HG02798 (cell line): Measurements from ENCODE around the gene ADCY7.

Experiments
- ATAC-seq: cut with Tn5 transposase; IDR thresholded peaks from one replicate; pipeline ENCODE4 v1.9.1; 2021; ENCODE audit warnings: mild to moderate bottlenecking; ENCODE audit not compliant: unreplicated experiment, poor library complexity

ADCY7 gene

DNA sequence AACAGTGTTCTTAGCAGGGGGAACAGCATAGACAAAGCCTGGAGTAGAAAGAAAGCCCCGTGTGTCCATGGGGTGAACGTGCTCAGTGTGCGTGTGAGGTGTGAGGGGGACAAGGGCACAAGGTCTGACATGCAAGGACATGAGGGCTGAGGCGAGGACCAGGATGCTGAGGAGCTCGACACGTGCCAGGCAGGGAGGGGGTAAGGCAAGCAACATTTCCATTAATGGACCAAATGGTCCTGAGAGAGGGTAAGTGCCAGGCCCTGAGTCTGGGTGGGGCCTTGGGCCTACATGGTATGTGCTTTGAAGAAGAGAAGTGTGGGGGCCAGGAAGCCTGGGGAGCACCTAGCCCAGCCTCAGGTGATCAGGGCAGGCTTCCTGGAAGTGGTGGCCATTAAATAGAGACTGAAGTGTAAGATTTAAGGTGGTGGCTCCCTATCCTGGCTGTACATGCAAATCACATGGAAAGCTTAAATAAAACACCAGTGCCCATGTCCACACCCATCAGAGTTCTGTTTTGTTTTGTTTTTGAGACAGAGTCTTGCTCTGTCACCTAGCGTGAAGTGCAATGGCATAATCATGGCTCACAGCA lies 29.3 kb downstream of the ADCY7 start:
- no peak for ATAC-seq

DNA sequence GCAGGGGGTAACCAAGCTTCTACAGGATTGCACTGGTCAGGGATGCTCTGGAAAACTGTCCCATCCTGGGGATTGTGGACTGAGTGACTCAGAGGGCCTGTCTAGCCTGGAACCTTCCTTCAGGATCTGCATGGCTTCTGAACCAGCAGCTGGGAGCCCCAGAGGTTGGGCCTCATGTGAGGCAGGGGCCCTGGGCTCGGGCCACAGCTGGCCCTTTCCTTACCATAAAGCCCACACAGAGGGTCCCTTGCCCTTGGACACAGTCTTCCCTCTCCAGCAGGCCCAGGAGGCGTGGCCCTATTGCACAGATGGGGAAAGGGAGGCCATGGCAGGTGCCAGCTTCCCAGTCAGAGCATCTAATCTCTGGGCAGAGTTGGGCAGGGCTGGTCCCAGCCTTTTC lies 30.5 kb downstream of the ADCY7 start:
- no peak for ATAC-seq

DNA sequence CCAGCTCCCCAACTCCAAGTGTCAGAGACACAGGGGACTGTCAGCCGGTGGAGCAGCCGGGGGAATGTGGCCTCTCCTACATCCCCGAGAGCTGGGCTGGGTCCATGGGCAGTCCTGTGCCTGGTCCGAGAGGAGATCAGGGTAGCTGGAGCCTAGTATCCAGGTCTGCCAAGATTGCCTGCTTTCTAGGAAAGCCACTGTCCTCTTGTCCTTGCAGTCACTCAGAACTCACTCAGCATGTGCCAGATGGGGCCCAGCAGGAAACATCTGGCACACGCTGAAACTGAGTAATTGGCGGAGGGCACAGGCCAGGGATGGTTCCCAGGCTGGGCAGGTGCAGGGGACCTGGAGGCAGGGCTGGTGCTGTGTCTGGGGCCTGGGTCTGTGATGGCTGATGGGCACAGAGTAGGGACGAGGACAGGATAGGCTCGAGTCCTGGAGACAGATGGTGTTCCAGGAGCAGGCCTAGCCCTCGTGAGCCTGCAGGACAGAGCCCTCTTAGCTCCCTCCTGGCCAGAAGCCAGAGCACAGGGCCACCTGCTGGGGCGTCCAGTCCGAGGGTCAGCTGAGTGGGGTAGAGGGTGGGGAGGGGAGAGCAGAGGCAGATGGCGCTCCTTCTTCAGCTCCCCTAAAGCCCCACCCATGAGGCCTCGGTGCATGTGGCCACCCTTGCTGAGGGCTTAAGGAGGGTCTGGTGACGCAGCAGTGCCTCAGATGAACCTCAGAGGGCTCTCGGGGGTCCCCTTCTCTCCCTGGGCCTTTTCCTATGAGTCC lies 31.1 kb downstream of the ADCY7 start:
- ATAC-seq: no peak

DNA sequence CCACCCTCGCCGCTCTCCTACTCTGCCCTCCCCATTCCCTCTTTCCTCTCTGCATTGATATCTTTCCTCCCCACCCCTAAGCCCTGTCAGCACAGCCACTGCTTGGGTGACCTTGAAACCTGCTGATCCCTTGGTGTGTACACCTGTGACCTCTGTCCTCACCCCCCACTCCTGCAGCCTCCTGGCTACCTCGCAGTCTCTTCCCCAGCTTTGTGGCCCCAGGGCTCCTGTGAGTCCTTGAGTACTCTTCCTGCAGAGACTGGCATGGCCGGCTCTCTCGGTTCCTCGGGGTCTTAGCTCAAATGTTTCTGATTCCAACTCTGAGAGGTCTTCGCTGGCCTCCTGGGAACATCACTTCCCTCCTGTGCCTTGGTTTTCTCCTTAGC lies 31.7 kb downstream of the ADCY7 start:
- ATAC-seq: no peak

DNA sequence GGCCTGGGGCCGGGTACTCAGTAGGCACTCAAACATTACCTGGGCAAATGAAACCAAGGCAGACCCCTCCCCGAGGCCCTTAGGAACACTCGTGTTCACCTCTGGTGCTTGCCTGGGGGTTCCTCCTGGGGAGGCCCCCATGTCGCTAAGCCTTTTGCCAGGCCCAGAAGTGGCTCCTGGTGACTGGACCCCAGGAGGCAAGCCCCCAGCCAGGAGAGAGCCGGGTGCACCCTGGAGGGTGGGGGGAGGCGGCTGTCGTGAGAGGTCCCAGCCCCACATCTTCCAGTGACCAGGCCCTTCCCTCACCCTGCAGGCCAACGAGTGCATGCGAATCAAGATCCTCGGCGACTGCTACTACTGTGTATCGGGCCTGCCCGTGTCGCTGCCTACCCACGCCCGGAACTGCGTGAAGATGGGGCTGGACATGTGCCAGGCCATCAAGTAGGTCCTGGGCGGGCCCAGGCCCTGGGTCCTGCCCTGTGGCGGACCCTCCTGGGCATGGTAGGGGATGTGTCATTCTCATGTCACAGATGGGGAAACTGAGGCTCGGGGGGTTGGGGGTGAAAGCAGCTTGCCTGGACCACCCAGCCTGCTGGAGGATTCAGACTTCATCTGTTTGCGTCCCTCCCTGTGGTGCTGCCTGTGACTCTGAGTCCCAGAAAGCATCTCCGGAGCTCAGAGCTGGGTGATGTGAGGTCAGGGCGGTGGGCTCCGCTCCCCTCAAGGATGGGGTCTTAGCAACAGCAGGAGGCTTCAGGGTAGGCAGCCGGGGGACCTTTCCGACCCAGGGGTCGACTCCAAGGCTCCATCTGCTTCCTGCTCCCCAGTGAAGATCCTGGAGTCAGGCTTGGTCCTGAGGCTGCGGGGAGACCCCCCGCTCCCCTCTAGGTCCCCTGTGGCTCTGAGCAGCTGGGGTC lies 32.5 kb downstream of the ADCY7 start:
- ATAC-seq: no peak

DNA sequence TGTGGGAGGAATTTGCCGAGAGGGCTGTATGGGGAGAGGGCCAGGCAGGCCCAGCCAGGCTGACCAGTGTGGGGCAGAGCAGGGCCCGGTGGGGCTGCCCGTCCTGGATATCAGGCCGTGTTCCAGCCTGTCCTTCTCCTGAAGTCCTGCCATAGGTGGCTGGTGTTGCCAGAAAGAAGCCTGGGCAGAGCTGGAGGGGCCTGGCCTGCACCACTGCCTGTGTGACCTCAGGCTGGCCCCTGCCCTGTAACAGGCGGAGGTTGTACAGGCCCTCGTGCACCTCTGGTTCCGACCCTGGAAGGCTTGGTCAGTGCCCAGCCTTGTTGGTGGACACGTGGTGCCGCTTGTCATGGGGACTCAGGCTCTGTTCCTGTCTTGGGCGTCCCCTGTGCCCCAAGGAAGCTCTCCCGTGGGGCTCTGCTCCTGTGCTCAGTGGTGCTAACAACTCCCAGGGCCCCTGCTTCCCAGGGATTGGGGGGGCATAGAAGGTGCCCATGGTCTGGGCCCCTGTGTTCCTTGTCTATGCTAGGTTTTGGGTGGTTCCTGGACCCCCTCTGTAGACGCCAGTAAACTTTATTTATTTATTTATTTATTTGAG lies 33.3 kb downstream of the ADCY7 start:
- no peak for ATAC-seq

DNA sequence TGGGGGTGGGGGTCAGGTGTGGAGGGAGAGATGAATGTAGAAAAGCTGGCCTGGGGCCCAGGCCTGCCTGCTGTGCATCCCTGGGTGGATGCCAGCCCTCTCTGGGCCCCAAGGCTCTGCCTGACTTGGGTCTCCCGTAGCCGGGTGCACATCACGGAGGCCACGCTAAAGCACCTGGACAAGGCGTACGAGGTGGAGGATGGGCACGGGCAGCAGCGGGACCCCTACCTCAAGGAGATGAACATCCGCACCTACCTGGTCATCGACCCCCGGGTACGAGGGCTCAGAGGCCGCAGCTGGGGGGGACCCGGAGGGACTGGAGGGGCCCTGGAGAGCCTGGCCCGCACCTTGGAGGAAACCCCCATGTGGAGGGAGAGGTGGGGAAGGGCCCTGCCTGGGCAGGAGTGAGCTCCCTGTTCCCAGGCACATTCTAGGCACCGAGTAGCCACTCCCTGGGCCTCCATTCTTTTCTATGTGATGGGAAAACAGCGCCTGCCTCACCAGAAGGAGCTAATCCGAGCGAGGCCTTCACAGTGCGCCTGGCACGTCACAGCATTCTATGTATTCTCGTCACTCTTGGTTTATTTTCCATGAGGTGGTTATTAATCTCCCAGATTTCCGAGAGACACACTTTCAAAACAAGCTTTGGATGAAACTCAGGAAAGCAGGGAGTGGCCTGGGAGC lies 34.7 kb downstream of the ADCY7 start:
- no peak for ATAC-seq

DNA sequence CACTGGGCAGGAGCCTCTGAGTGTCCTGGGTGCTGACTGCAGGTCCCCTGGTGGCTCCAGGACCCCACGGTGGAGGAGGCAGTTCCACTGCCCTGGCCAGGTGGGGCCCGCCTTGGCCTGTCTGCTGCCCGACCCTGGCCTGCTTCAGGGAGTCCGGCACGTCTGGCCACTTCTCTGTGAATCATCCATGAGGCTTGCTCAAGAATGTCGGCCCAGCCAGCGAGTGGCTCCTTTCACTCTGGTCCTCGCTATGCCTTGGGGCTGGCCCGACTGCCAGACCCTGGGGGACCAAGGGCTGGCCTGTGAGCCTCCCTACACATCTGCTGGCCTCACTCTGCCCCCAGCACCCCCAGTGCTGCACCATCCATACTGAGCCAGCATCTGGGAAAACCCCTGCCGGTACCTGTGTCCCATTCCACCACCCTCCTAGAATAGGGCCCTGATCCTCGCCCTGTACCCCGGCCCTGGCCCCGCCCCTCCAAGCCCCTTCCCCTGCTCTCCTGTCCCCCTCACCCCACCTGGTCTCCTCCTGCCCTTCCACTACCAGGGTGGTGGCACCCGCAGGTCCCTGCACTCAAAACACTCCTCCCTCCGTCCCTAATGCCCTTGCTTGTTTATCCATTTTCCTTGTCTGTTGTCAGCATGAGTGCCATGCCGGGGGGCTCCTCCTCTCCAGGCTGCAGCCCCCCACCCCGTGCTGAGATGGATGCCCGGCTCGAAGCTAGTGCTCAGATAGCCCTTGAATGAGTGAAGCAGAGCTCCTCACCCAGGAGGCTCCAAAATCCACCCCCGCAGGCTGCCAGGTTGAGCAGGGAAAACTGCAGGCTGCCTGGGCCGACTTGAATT lies 35.5 kb downstream of the ADCY7 start:
- ATAC-seq: no peak

DNA sequence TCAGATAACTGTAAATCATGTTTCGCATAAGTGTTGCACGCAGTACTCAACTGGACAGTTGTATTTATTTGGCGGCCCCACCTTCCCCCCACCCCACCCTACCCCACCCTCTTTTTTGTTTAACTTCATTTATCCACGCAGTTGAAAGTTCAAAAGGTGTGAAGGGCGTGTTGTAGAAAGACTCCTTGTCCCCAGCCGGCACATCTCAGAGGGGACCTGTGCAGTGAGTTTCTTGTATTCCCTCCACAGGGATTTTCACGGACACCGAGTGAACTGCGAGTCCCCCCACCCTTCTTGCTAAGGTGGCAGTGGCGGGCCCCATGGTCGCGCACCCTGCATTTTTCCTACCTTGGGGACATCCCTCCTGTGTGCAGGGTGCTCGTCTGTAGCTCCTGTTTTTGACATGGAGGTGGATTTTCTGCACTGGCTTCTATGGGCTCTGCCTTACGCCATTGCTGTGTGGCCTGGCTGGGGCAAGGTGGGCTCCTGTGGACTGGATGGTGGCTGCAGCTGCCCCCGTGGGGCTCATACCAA lies 36.2 kb downstream of the ADCY7 start:
- ATAC-seq: no peak

DNA sequence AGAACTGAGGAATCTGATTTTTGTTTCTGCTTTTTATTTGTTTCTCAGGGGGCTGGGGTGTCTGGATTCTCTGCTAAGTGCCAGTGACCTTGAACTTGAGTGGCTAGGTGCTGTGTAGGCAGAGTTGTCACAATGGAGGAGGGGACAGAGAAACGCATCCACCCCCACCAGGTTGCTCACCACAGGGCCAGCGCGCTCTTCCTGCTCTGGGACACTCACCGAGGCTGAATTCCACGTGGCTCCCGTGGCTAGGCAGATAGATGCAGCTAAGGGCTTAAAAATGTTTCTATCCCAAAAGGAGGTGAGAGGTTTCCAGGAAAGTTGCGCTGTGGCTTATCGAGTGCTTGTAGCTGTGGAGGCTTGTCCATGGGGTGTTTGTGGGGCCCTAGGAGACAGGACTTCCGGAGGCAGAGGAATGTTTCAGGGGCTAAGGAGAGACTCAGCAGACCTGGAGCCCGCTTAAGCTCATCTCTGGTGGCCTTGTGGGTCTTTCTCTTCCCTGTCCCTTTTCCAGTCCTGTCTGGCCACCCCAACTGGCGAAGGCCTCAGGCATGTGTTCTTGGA lies 36.8 kb downstream of the ADCY7 start:
- no peak for ATAC-seq

DNA sequence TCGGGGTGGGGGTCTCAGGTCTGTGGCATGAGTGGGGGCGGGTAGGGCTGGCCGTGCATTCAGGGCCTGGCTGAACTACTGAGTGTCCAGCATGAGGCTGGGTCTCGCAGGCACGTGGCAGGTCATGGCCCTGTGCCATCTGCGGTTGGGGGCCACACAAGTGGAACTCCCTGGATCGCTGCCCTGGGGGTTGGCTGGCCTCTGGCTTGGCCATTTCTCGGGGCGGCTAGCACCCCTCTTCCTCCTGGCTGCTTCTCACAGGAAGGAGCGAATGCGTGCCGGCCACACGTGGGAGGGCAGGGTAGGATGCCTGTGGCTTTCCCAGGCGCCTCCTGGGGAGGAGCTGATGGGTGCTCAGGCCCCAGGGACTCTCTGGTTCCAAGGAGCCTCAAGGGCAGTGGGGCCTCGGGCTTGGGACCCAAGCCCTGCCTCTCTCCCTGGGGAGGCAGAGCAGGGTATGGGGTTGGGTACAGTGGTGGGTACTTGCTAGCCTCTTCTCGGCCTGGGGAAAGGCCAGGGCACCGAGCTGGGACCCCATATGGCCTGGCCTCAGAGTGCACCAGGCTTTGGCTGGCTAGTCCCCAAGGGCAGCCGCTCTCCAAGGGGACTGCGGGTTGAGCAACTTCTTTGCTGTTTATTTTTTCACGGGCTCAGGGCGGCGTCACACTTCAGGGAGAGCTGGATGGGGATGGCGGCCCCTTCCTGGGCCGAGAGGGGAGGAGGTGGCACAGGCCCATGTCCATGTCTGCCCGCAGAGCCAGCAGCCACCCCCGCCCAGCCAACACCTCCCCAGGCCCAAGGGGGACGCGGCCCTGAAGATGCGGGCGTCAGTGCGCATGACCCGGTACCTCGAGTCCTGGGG lies 37.5 kb downstream of the ADCY7 start:
- ATAC-seq: no peak

DNA sequence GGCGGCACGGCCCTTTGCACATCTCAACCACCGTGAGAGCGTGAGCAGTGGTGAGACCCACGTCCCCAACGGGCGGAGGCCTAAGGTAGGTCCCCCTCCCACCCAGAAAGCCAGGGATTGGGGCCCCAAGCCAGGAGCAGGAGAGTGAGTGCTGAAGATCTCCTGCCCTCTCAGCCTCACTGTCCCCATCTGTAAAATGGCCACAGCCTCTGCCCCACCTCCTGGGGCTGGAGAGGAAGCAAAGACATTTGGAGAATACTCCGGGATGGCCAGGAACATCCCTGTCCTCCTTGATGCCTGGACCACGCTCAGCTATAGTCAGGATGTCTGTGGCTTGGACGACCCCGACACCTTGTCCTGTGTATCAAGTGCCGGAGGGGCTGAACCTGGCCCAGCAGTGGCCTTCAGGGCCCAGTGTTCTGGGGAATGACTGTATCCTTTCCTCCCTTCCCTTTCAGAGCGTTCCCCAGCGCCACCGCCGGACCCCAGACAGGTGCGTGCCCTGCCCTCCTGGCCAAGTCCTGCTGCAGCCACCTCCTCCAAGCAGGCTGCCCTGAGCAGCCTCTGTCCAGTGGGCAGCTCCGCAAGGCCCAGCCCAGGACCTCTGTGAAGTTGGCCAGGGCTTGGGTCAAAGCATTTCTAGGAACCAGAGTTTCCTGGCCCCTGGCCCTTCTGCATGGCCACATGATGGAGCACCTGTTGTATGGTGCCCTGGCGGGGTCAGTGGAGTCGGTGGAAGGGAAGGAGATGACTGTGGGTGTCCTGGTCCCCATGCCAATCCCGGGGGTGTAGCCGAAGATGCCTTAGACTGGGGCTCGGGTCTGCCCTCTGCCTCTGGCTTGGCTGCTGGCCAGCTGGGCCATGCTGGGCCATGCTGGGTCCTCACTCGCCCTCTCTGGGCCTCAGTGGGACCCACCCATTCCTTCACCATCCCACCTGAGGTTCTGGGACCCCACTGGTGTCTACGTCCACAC lies 38.4 kb downstream of the ADCY7 start:
- ATAC-seq: no peak

DNA sequence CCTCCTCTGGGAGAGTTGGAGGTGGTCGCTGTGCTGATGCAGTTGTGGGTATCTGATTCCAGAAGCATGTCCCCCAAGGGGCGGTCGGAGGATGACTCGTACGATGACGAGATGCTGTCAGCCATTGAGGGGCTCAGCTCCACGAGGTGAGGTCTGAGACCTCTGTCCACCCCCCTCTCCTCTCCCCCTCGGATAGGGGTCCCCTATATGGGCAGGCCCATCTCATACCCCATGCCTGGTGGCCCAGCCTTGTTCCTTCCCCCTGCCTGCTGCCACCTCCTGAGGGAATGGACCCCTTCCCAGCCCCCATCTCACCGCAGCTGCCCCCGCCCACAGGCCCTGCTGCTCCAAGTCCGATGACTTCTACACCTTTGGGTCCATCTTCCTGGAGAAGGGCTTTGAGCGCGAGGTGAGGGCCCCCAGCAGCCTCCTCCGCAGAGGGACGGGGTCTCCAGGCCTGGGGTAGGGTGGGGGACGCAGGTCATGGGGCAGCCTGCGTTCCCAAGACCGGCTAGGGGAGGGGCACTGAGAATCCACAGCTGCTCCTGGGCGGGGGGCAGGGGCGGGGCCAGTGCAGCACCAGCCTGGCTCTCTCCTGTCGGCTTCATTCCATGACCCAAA lies 39.2 kb downstream of the ADCY7 start:
- no peak for ATAC-seq

DNA sequence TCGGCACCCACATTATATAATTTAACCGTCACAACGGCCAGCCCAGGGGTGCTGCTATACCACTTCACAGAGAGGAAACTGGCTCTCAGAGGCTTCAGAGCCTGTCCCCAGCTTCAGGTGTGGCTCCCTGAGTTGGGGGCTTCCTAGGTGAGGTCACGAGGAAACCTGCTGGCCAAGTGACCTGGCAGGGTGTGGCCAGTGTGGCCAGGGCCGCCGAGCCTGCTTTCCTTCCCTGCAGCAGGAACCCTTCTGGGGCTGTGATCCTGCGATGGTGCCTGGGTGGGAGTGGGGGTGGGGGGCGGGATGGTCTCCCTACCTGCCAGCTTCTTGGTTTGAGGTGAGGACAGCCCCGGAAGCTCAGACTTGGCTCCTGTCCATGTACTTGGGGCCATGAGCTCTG lies 39.9 kb downstream of the ADCY7 start:
- no peak for ATAC-seq

DNA sequence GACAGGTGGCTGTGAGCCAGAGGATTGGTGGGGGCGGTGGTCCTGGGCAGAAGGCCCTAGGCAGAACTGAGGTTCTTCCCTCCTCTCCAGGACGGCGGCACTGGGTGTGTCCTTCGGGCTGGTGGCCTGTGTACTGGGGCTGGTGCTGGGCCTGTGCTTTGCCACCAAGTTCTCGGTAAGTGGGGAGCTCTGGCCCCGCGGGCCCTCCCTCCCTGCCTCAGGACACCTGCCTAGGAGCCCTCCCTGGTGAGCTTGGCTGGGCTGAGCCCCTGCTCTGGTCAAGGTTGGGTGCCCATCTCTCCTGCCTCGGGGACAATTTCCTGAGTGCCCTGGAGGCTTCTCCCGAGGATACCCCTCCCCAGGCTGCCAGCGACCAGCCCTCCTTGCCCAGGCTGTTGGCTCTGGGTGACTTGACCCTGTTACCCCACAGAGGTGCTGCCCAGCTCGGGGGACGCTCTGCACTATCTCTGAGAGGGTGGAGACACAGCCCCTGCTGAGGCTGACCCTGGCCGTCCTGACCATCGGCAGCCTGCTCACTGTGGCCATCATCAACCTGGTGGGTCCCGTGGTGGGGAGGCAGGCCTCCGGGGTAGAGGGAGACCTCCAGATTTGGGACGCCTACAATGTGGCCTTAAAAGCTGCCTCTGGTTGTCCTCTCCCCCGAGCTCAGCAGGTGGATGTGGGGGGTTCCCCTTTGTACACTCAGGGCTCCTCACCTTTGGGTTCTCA lies 42.0 kb downstream of the ADCY7 start:
- no peak for ATAC-seq

DNA sequence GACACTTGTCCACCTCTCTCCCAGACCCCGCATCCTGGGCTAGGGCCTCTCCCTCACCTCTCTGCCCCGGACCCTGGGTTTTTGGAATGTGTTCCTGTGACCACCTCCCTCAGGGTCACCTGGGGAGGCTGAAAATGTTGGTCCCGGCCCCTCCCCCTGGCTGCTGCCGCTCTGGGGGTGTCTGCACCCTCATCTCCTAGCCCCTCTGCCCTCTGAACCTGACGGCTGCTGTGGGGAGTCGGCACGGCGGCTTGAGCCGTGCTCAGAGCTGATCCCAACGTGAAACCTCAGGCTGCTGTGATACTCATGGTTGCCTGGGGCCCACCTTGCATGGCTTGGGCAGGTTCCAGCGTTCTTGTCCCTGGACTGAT lies 42.8 kb downstream of the ADCY7 start:
- no peak for ATAC-seq
